Measurements from ENCODE around the gene FAM13A.
A peak's percentile ranks its signal among the peaks of the same experiment; 100 is the strongest.

FAM13A gene

GRCh38 chr4:88955580-88956380, 101.2 kb downstream of the FAM13A start:
- Histone ChIP-seq H3K9ac (no peak overlapping the region), H3K4me3 (ENCODE audit: low read depth, low read length) (no peak overlapping the region), H3K4me2 (ENCODE audit: low read length) (no peak overlapping the region), H3K36me3 (ENCODE audit: control insufficient read depth, insufficient read depth, low read length) (no peaks in the 10 kb centered on the region), H3K27me3 (ENCODE audit: control insufficient read depth, insufficient read depth, low read length) (no peaks in the 10 kb centered on the region), H3K4me1 (no peaks in the 10 kb centered on the region), H2AFZ (no peak overlapping the region), H3K79me2 (peaks cover 2% of the 10 kb centered on the region), H3K27ac (no peak overlapping the region), H3K9me3 (ENCODE audit: control insufficient read depth, low read length) (no peaks in the 10 kb centered on the region)
- no peak for TF ChIP-seq CTCF (IDR thresholded peaks at IDR 0.05)

GRCh38 chr4:88953400-88953799, 103.6 kb downstream of the FAM13A start:
- TF ChIP-seq CTCF (IDR thresholded peaks at IDR 0.05) = no peak
- no peak overlapping the region for H2AFZ ChIP-seq
- H3K27me3 ChIP-seq (ENCODE audit: control insufficient read depth, insufficient read depth, low read length) = no peaks in the 10 kb centered on the region
- H3K4me1 ChIP-seq = no peaks in the 10 kb centered on the region
- H3K4me2 ChIP-seq (ENCODE audit: low read length) = no peak overlapping the region
- H3K9ac ChIP-seq = no peak overlapping the region
- H3K27ac ChIP-seq = no peak overlapping the region
- H3K4me3 ChIP-seq (ENCODE audit: low read depth, low read length) = no peak overlapping the region
- no peaks in the 10 kb centered on the region for H3K79me2 ChIP-seq
- no peaks in the 10 kb centered on the region for H3K36me3 ChIP-seq (ENCODE audit: control insufficient read depth, insufficient read depth, low read length)
- H3K9me3 ChIP-seq (ENCODE audit: control insufficient read depth, low read length) = no peaks in the 10 kb centered on the region

GRCh38 chr4:88952081-88952480, 104.9 kb downstream of the FAM13A start:
- Histone ChIP-seq H3K4me1 (no peaks in the 10 kb centered on the region), H3K4me2 (ENCODE audit: low read length) (no peak overlapping the region), H3K27ac (no peak overlapping the region), H3K79me2 (no peaks in the 10 kb centered on the region), H3K4me3 (ENCODE audit: low read depth, low read length) (no peak overlapping the region), H3K9me3 (ENCODE audit: control insufficient read depth, low read length) (no peaks in the 10 kb centered on the region), H3K36me3 (ENCODE audit: control insufficient read depth, insufficient read depth, low read length) (no peaks in the 10 kb centered on the region), H3K27me3 (ENCODE audit: control insufficient read depth, insufficient read depth, low read length) (no peaks in the 10 kb centered on the region), H3K9ac (no peak overlapping the region), H2AFZ (no peak overlapping the region)
- TF ChIP-seq CTCF (IDR thresholded peaks at IDR 0.05) = no peak

GRCh38 chr4:88949605-88950004, 107.4 kb downstream of the FAM13A start:
- Histone ChIP-seq H3K4me3 (ENCODE audit: low read depth, low read length) (no peak overlapping the region), H3K36me3 (ENCODE audit: control insufficient read depth, insufficient read depth, low read length) (no peaks in the 10 kb centered on the region), H3K9me3 (ENCODE audit: control insufficient read depth, low read length) (no peaks in the 10 kb centered on the region), H3K4me2 (ENCODE audit: low read length) (no peak overlapping the region), H3K27me3 (ENCODE audit: control insufficient read depth, insufficient read depth, low read length) (no peaks in the 10 kb centered on the region), H2AFZ (no peak overlapping the region), H3K4me1 (no peaks in the 10 kb centered on the region), H3K27ac (no peak overlapping the region), H3K9ac (no peak overlapping the region), H3K79me2 (no peaks in the 10 kb centered on the region)
- no peak for TF ChIP-seq CTCF (IDR thresholded peaks at IDR 0.05)

GRCh38 chr4:88940506-88940905, 116.5 kb downstream of the FAM13A start:
- H3K4me3 ChIP-seq (ENCODE audit: low read depth, low read length) = no peak overlapping the region
- H3K9ac ChIP-seq = no peak overlapping the region
- H3K36me3 ChIP-seq (ENCODE audit: control insufficient read depth, insufficient read depth, low read length) = no peaks in the 10 kb centered on the region
- H3K4me2 ChIP-seq (ENCODE audit: low read length) = no peak overlapping the region
- H2AFZ ChIP-seq = no peak overlapping the region
- peaks cover 4% of the 10 kb centered on the region for H3K4me1 ChIP-seq
- H3K9me3 ChIP-seq (ENCODE audit: control insufficient read depth, low read length) = no peaks in the 10 kb centered on the region
- TF ChIP-seq CTCF (IDR thresholded peaks at IDR 0.05) = no peak
- H3K27ac ChIP-seq = peak overlapping the region; percentile 12
- H3K27me3 ChIP-seq (ENCODE audit: control insufficient read depth, insufficient read depth, low read length) = no peaks in the 10 kb centered on the region
- no peaks in the 10 kb centered on the region for H3K79me2 ChIP-seq
